ENCODE results near the gene GALNT9.

DNA sequence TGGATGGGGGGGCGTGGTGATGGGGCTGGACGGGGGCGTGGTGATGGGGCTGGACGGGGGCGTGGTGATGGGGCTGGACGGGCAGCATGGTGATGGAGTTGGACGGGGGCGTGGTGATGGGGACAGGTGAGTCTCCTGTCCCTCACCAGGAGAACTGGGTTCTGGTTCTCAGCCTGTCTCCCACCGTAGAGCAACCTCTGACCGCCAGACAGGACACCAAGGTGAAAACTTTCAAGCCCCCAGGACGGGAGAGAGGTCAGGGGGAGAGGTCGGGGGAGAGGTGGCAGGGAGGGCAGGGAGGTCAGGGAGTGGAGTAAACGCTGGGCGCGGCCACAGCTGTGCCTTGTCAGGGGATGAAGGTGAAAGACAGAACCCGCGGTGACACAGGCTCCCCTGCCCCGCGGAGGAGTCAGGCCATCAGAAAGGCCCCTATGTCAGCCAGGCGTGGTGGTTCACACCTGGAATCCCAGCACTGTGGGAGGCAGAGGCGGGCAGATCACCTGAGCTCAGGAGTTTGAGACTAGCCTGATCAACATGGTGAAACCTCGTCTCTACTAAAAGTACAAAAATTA lies 84.6 kb downstream of the GALNT9 start:
- TF ChIP-seq, protein P1, sequence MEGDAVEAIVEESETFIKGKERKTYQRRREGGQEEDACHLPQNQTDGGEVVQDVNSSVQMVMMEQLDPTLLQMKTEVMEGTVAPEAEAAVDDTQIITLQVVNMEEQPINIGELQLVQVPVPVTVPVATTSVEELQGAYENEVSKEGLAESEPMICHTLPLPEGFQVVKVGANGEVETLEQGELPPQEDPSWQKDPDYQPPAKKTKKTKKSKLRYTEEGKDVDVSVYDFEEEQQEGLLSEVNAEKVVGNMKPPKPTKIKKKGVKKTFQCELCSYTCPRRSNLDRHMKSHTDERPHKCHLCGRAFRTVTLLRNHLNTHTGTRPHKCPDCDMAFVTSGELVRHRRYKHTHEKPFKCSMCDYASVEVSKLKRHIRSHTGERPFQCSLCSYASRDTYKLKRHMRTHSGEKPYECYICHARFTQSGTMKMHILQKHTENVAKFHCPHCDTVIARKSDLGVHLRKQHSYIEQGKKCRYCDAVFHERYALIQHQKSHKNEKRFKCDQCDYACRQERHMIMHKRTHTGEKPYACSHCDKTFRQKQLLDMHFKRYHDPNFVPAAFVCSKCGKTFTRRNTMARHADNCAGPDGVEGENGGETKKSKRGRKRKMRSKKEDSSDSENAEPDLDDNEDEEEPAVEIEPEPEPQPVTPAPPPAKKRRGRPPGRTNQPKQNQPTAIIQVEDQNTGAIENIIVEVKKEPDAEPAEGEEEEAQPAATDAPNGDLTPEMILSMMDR (IDR thresholded peaks at IDR 0.05; ENCODE audit: borderline replicate concordance, extremely low read depth, low read length, poor library complexity, severe bottlenecking) = no peak
- no peak for TF ChIP-seq EZH2 (IDR thresholded peaks at IDR 0.05; ENCODE audit: borderline replicate concordance, low read depth, low read length, severe bottlenecking)

All from DND-41 (cell line).